Hippocampal formation (tissue), 2 donors: ENCODE results near the gene ARCN1.

Experiments used
- DNase-seq, 2 donors: peaks; one replicate each; lab custom pipeline; 2025; lab: John Stamatoyannopoulos, UW

The ARCN1 gene

GRCh38 chr11:118636569-118637290 is 64.5 kb downstream of the ARCN1 start:
- DNase-seq: no peak

- DNase-seq: no peak
Observed at GRCh38 chr11:118638726-118639125, 66.5 kb downstream of the ARCN1 start.

- no peak for DNase-seq
Observed at GRCh38 chr11:118639899-118640298, 67.7 kb downstream of the ARCN1 start.

- DNase-seq: no peak
Observed at GRCh38 chr11:118640332-118641154, 68.3 kb downstream of the ARCN1 start.

- no peak for DNase-seq
Observed at GRCh38 chr11:118641397-118642019, 69.3 kb downstream of the ARCN1 start.

- DNase-seq: no peak
Observed at GRCh38 chr11:118643142-118643994, 71.2 kb downstream of the ARCN1 start.

- DNase-seq: no peak
Observed at GRCh38 chr11:118643995-118644345, 71.8 kb downstream of the ARCN1 start.

GRCh38 chr11:118644496-118644895 is 72.3 kb downstream of the ARCN1 start:
- DNase-seq: no peak

GRCh38 chr11:118645066-118645715 is 73.0 kb downstream of the ARCN1 start:
- no peak for DNase-seq

GRCh38 chr11:118646393-118646792 is 74.2 kb downstream of the ARCN1 start:
- no peak for DNase-seq

GRCh38 chr11:118648291-118648690 is 76.1 kb downstream of the ARCN1 start:
- DNase-seq: no peak

GRCh38 chr11:118649941-118650340 is 77.7 kb downstream of the ARCN1 start:
- DNase-seq: no peak

GRCh38 chr11:118650366-118650765 is 78.2 kb downstream of the ARCN1 start:
- no peak for DNase-seq

- no peak for DNase-seq
Observed at GRCh38 chr11:118651820-118652219, 79.6 kb downstream of the ARCN1 start.
